HG03442 (cell line): ENCODE measurements around the gene CCPG1.
"Not testable (repeated sequence)": the region's sequence is repeated elsewhere in the genome, so short reads cannot be mapped to it uniquely, and the experiment has no call there.

Experiments used
- ATAC-seq: cut with Tn5 transposase; IDR thresholded peaks from one replicate; pipeline ENCODE4 v1.9.1; 2021; ENCODE audit warnings: mild to moderate bottlenecking, moderate library complexity; ENCODE audit not compliant: unreplicated experiment

CCPG1 gene

GRCh38 chr15:55408012-55408928, at the start of gene CCPG1, which contains the start of gene PIERCE2:
CCPG1 (minus strand) TSS chr15:55408359; CDS start chr15:55389424, 18,935 bp downstream.
PIERCE2 (plus strand) TSS chr15:55408495; CDS start chr15:55408769, 274 bp downstream.
- peak; percentile 93 for ATAC-seq

- ATAC-seq = no peak
Observed at GRCh38 chr15:55457401-55458022, 49.4 kb upstream of the CCPG1 start.

GRCh38 chr15:55447030-55447394, 38.9 kb upstream of the CCPG1 start:
- not testable (repeated sequence) for ATAC-seq

- not testable (repeated sequence) for ATAC-seq
Observed at GRCh38 chr15:55446379-55447029, 38.3 kb upstream of the CCPG1 start.

- ATAC-seq = not testable (repeated sequence)
Observed at GRCh38 chr15:55445936-55446335, 37.8 kb upstream of the CCPG1 start.

- ATAC-seq = not testable (repeated sequence)
Observed at GRCh38 chr15:55443141-55443540, 35.0 kb upstream of the CCPG1 start.

GRCh38 chr15:55434989-55435825, 27.0 kb upstream of the CCPG1 start:
- peak; percentile 63 for ATAC-seq

- no peak for ATAC-seq
Observed at GRCh38 chr15:55422089-55422488, 13.9 kb upstream of the CCPG1 start.

- no peak for ATAC-seq
Observed at GRCh38 chr15:55420171-55420866, 12.2 kb upstream of the CCPG1 start.

- not testable (repeated sequence) for ATAC-seq
Observed at GRCh38 chr15:55417678-55418077, 9.5 kb upstream of the CCPG1 start.

GRCh38 chr15:55408976-55409375, 817 bp upstream of the CCPG1 start:
- not testable (repeated sequence) for ATAC-seq

GRCh38 chr15:55407498-55408011, 604 bp downstream of the CCPG1 start:
- ATAC-seq = no peak

- ATAC-seq = no peak
Observed at GRCh38 chr15:55403531-55403930, 4.6 kb downstream of the CCPG1 start.

GRCh38 chr15:55402707-55403106, 5.5 kb downstream of the CCPG1 start:
- no peak for ATAC-seq

GRCh38 chr15:55401786-55402246, 6.3 kb downstream of the CCPG1 start:
- no peak for ATAC-seq

GRCh38 chr15:55400050-55400449, 8.1 kb downstream of the CCPG1 start:
- not testable (repeated sequence) for ATAC-seq

- ATAC-seq = no peak
Observed at GRCh38 chr15:55398243-55398642, 9.9 kb downstream of the CCPG1 start.

- ATAC-seq = no peak
Observed at GRCh38 chr15:55394694-55395093, 13.5 kb downstream of the CCPG1 start.

- no peak for ATAC-seq
Observed at GRCh38 chr15:55389264-55389607, 18.9 kb downstream of the CCPG1 start.

GRCh38 chr15:55387027-55387426, 21.1 kb downstream of the CCPG1 start:
- ATAC-seq = no peak
